Vagina (tissue), 2 donors: Measurements from ENCODE around the gene ZMIZ1.

Experiments used
- CTCF ChIP-seq, 3 experiments: fragments of 450-650 bp in 2 of 3; fragments of 200-600 bp in 1 of 3; sonication (generic) in 1 of 3; IDR thresholded peaks; one replicate each; pipeline ENCODE4 v1.5.1; 2017 to 2019; ENCODE audit warnings: antibody characterized with exemption in 3 of 3, mild to moderate bottlenecking in 2 of 3, moderate library complexity in 2 of 3
- POLR2A ChIP-seq, 2 donors: fragments of 450-650 bp; IDR thresholded peaks; one replicate each; pipeline ENCODE4 v1.6.1; 2017; ENCODE audit warnings: antibody characterized with exemption in 2 of 2, mild to moderate bottlenecking in 2 of 2, moderate library complexity in 2 of 2
- POLR2AphosphoS5 ChIP-seq, 2 donors: sonication (generic); formaldehyde crosslinking; IDR thresholded peaks; one replicate each; pipeline ENCODE4 v1.9.0; 2017; ENCODE audit warnings: antibody characterized with exemption in 2 of 2, mild to moderate bottlenecking in 2 of 2, low read depth in 1 of 2; ENCODE audit not compliant: insufficient read depth in 1 of 2

- TF ChIP-seq POLR2AphosphoS5 (IDR thresholded peaks at IDR 0.05; ENCODE audit: insufficient read depth in 1 of 2, low read depth in 1 of 2) (peak; percentile 22 to 44), CTCF (IDR thresholded peaks at IDR 0.05) (no peak), POLR2A (IDR thresholded peaks at IDR 0.05) (no peak)
These were observed 108.3 kb downstream of the ZMIZ1 start for GRCh38 chr10:79176949-79177602.
